ENCODE measurements around the gene FUT2. TPM values are rescaled to one million over a fixed set of nuclear protein-coding genes. Genes with fewer than 3 reads are reported as not detected.

Gene FUT2
- total and polyA plus RNA-seq, 2 experiments from 2014 or later, result 12.4 to 16.9 TPM

DNA sequence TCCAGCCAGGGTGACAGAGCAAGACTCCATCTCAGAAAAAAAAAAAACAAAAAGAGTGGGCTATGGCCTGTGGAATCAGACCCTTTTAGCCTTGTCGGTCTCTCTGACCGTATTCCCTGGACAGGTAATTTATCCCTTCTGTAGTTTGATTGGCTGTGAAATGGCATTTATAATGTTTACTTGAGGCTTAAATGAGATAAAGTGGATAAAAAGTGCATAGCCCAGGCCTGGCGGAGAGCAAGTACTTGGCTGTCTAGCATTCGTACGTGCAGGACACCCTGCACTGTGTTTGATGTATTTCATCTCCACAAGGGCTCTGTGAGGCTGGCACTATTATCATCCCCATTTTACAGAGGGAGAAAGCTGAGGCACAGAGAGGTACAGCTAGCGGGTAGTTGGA is 30.0 kb upstream of the FUT2 start:
- H3K9me2 ChIP-seq (replicated peaks; ENCODE audit: insufficient read depth), result no peaks in the 10 kb centered on the region
- H3K4me3 ChIP-seq, result no peak overlapping the region
- 48% methylated on average over 6 of the region's 6 CpGs for WGBS (ENCODE audit: low lambda C conversion rate, missing lambda C conversion rate)
- peaks cover 1% of the 10 kb centered on the region for H3K4me1 ChIP-seq (ENCODE audit: insufficient read depth)
- no peak for DNase-seq (ENCODE audit: low spot score)
- no peaks in the 10 kb centered on the region for H3K36me3 ChIP-seq (replicated peaks; ENCODE audit: insufficient read depth, low read depth)
- TF ChIP-seq EZH2phosphoT487 (IDR thresholded peaks at IDR 0.05; ENCODE audit: low read depth, severe bottlenecking, unreplicated experiment), result no peak
- no peak for TF ChIP-seq CTCF (IDR thresholded peaks at IDR 0.05; ENCODE audit: poor library complexity)
- TF ChIP-seq EZH2 (IDR thresholded peaks at IDR 0.05; ENCODE audit: borderline replicate concordance), result no peak
- no peaks in the 10 kb centered on the region for H3K79me2 ChIP-seq
- no peak overlapping the region for H3K27ac ChIP-seq
- no peaks in the 10 kb centered on the region for H3K27me3 ChIP-seq
- no peaks in the 10 kb centered on the region for H4K20me1 ChIP-seq (ENCODE audit: insufficient read depth, poor library complexity, severe bottlenecking)
- H3K4me2 ChIP-seq, result no peak overlapping the region
- H2AFZ ChIP-seq, result no peak overlapping the region
- no peaks in the 10 kb centered on the region for H3K9me3 ChIP-seq (ENCODE audit: low read depth)

DNA sequence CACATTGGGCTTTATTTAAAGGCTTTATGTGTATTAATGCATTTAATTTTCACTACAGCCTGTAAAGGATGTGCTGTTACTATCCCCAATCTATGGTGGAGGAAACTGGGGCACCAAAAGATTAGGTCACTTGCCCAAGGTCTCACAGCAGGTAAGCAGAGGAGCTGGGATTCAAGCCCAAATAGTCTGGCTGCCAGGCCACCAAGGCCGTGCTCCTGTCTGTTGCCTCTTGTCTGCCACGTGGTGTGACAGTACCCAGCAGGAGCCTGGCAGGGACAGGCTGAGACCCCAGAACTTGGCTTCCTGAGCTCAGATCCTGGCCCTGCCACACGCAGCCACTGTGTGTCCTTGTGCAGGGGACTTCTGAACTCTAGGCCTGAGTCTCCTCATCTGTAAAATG is 27.4 kb upstream of the FUT2 start:
- TF ChIP-seq EZH2 (IDR thresholded peaks at IDR 0.05; ENCODE audit: borderline replicate concordance) (no peak), CTCF (IDR thresholded peaks at IDR 0.05; ENCODE audit: poor library complexity) (no peak), EZH2phosphoT487 (IDR thresholded peaks at IDR 0.05; ENCODE audit: low read depth, severe bottlenecking, unreplicated experiment) (no peak)
- peaks cover 6% of the 10 kb centered on the region for H3K4me1 ChIP-seq (ENCODE audit: insufficient read depth)
- WGBS (ENCODE audit: low lambda C conversion rate, missing lambda C conversion rate), result 90% methylated on average over 3 of the region's 3 CpGs

GRCh38 chr19:48668761-48669160 is 27.0 kb upstream of the FUT2 start:
- 97% methylated on average over 2 of the region's 2 CpGs for WGBS (ENCODE audit: low lambda C conversion rate, missing lambda C conversion rate)
- no peak for DNase-seq (ENCODE audit: low spot score)
- no peaks in the 10 kb centered on the region for H3K9me3 ChIP-seq (ENCODE audit: low read depth)

More for the DNA sequence above, 27.4 kb upstream of the FUT2 start:
- Histone ChIP-seq H3K9me3 (ENCODE audit: low read depth) (no peaks in the 10 kb centered on the region), H2AFZ (no peak overlapping the region), H4K20me1 (ENCODE audit: insufficient read depth, poor library complexity, severe bottlenecking) (no peaks in the 10 kb centered on the region), H3K4me2 (no peak overlapping the region), H3K79me2 (no peaks in the 10 kb centered on the region), H3K4me3 (no peak overlapping the region), H3K36me3 (replicated peaks; ENCODE audit: insufficient read depth, low read depth) (no peaks in the 10 kb centered on the region), H3K27ac (no peak overlapping the region), H3K27me3 (no peaks in the 10 kb centered on the region), H3K9me2 (replicated peaks; ENCODE audit: insufficient read depth) (no peaks in the 10 kb centered on the region)
- DNase-seq (ENCODE audit: low spot score), result no peak

More at GRCh38 chr19:48668761-48669160, 27.0 kb upstream of the FUT2 start:
- H3K79me2 ChIP-seq, result no peaks in the 10 kb centered on the region
- TF ChIP-seq CTCF (IDR thresholded peaks at IDR 0.05; ENCODE audit: poor library complexity) (no peak), EZH2 (IDR thresholded peaks at IDR 0.05; ENCODE audit: borderline replicate concordance) (no peak), EZH2phosphoT487 (IDR thresholded peaks at IDR 0.05; ENCODE audit: low read depth, severe bottlenecking, unreplicated experiment) (no peak)
- H3K36me3 ChIP-seq (replicated peaks; ENCODE audit: insufficient read depth, low read depth), result no peaks in the 10 kb centered on the region
- H3K4me2 ChIP-seq, result no peak overlapping the region
- no peak overlapping the region for H2AFZ ChIP-seq
- H3K9me2 ChIP-seq (replicated peaks; ENCODE audit: insufficient read depth), result no peaks in the 10 kb centered on the region
- H4K20me1 ChIP-seq (ENCODE audit: insufficient read depth, poor library complexity, severe bottlenecking), result no peaks in the 10 kb centered on the region
- no peaks in the 10 kb centered on the region for H3K27me3 ChIP-seq
- no peak overlapping the region for H3K27ac ChIP-seq
- H3K4me1 ChIP-seq (ENCODE audit: insufficient read depth), result peaks cover 6% of the 10 kb centered on the region
- H3K4me3 ChIP-seq, result no peak overlapping the region
